ENCODE results near the gene CTRL. TPM values are rescaled to one million over a fixed set of nuclear protein-coding genes. Genes with fewer than 3 reads are reported as not detected.

CTRL gene
- total RNA-seq, 1 experiment from 2014 or later = 2.0 TPM

GRCh38 chr16:67886387-67886786, 45.3 kb downstream of the CTRL start:
- intact Hi-C loops (cut with micrococcal nuclease; ENCODE audit: unreplicated experiment) = no loop called here
- no peaks in the 10 kb centered on the region for H3K27me3 ChIP-seq (ENCODE audit: control insufficient read depth, insufficient read depth, low read length)
- H3K9me3 ChIP-seq (ENCODE audit: control insufficient read depth, insufficient read depth, low read depth, low read length) = no peaks in the 10 kb centered on the region
- H3K27ac ChIP-seq (ENCODE audit: low read length) = no peak overlapping the region
- BruUV-seq (replicated peaks) = no TSS peak
- TF ChIP-seq TCF7L2 (IDR thresholded peaks at IDR 0.05; ENCODE audit: low read depth, low read length) (no peak), CTCF (IDR thresholded peaks at IDR 0.05) (no peak), REST (IDR thresholded peaks at IDR 0.05; ENCODE audit: insufficient read depth in 1 of 2, low read depth in 2 of 2, low read length in 1 of 2) (no peak), POLR2AphosphoS5 (IDR thresholded peaks at IDR 0.05; ENCODE audit: low read depth, low read length) (no peak), SIN3A (IDR thresholded peaks at IDR 0.05; ENCODE audit: borderline replicate concordance, insufficient read depth, low read depth, low read length) (no peak)
- no peak for ATAC-seq
- no peak overlapping the region for H3K4me3 ChIP-seq (ENCODE audit: low read depth in 2 of 2, low read length in 2 of 2)
- in situ Hi-C loops (cut with HindIII; ENCODE audit: low pct_unique_long_range_greater_than_20kb, low sequenced_read_pairs) = no loop called here
- H3K36me3 ChIP-seq (ENCODE audit: control insufficient read depth, insufficient read depth, low read length) = no peaks in the 10 kb centered on the region
- no peak for DNase-seq (ENCODE audit: low read depth, low spot score)
- ChIA-PET CTCF (no interaction called here), POLR2A (interaction anchor here (0.5 kb wide), 1 partner anchor 367 kb away, joined by 3 read pairs; no protein-coding TSS in a partner anchor)
- no peaks in the 10 kb centered on the region for H3K4me1 ChIP-seq (ENCODE audit: control insufficient read depth, insufficient read depth, low read length)

- TF ChIP-seq CTCF (IDR thresholded peaks at IDR 0.05) = no peak
- Histone ChIP-seq H3K9me3 (ENCODE audit: control insufficient read depth, insufficient read depth, low read depth, low read length) (no peaks in the 10 kb centered on the region), H3K4me1 (ENCODE audit: control insufficient read depth, insufficient read depth, low read length) (no peaks in the 10 kb centered on the region), H3K4me3 (ENCODE audit: low read depth in 2 of 2, low read length in 2 of 2) (no peak overlapping the region), H3K27me3 (ENCODE audit: control insufficient read depth, insufficient read depth, low read length) (no peaks in the 10 kb centered on the region), H3K27ac (ENCODE audit: low read length) (no peak overlapping the region), H3K36me3 (ENCODE audit: control insufficient read depth, insufficient read depth, low read length) (no peaks in the 10 kb centered on the region)
- BruUV-seq (replicated peaks) = no TSS peak
- intact Hi-C loops (cut with micrococcal nuclease; ENCODE audit: unreplicated experiment) (no loop called here), in situ Hi-C loops (cut with HindIII; ENCODE audit: low pct_unique_long_range_greater_than_20kb, low sequenced_read_pairs) (no loop called here)
- POLR2A ChIA-PET = no interaction called here
- ATAC-seq (no peak), DNase-seq (ENCODE audit: low read depth, low spot score) (no peak)
- CTCF ChIA-PET = no interaction called here
These were observed 45.7 kb downstream of the CTRL start for GRCh38 chr16:67885976-67886375.

- no peak for DNase-seq (ENCODE audit: low read depth, low spot score)
- Histone ChIP-seq H3K4me1 (ENCODE audit: control insufficient read depth, insufficient read depth, low read length) (no peaks in the 10 kb centered on the region), H3K4me3 (ENCODE audit: low read depth in 2 of 2, low read length in 2 of 2) (no peak overlapping the region), H3K9me3 (ENCODE audit: control insufficient read depth, insufficient read depth, low read depth, low read length) (no peaks in the 10 kb centered on the region), H3K27ac (ENCODE audit: low read length) (no peak overlapping the region), H3K27me3 (ENCODE audit: control insufficient read depth, insufficient read depth, low read length) (no peaks in the 10 kb centered on the region), H3K36me3 (ENCODE audit: control insufficient read depth, insufficient read depth, low read length) (no peaks in the 10 kb centered on the region; the same call in 1 of the 2 replicates)
- CTCF ChIA-PET = no interaction called here
- no peak for ATAC-seq
- in situ Hi-C loops (cut with HindIII; ENCODE audit: low pct_unique_long_range_greater_than_20kb, low sequenced_read_pairs) = no loop called here
- intact Hi-C loops (cut with micrococcal nuclease; ENCODE audit: unreplicated experiment) = no loop called here
- no TSS peak for BruUV-seq (replicated peaks)
- POLR2A ChIA-PET = no interaction called here
- no peak for TF ChIP-seq REST (IDR thresholded peaks at IDR 0.05; ENCODE audit: insufficient read depth in 1 of 2, low read depth in 2 of 2, low read length in 1 of 2)
- no peak for TF ChIP-seq CTCF (IDR thresholded peaks at IDR 0.05)
- no peak for TF ChIP-seq POLR2AphosphoS5 (IDR thresholded peaks at IDR 0.05; ENCODE audit: low read depth, low read length)
- no peak for TF ChIP-seq SIN3A (IDR thresholded peaks at IDR 0.05; ENCODE audit: borderline replicate concordance, insufficient read depth, low read depth, low read length)
- TF ChIP-seq TCF7L2 (IDR thresholded peaks at IDR 0.05; ENCODE audit: low read depth, low read length) = no peak
These were observed 46.1 kb downstream of the CTRL start for GRCh38 chr16:67885545-67885944.
